ENCODE results near the gene ELL2. TPM values are rescaled to one million over a fixed set of nuclear protein-coding genes. Genes with fewer than 3 reads are reported as not detected.
A peak's percentile ranks its signal among the peaks of the same experiment; 100 is the strongest.

ELL2 gene
- total RNA-seq, 1 donor from 2014 or later: 76.3 TPM

DNA sequence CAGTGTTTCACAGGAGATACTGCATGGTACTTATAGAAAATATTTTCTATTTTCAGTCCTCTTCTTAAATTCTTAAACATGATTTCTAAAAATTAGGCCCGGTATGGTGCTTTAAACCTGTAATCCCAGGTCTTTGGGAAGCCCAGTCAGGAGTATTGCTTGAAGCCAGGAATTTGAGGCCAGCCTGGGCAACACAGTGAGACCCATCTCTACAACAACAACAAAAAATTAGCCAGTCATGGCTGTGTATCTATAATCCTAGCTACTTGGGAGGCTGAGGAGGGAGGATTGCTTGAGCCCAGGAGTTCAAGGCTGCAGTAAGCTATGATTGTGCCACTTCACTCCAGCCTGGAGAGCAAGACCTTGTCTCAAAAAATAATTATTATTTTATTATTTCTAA lies 23.3 kb downstream of the ELL2 start:
- no peaks in the 10 kb centered on the region for H3K27me3 ChIP-seq (ENCODE audit: control insufficient read depth, insufficient read depth, low read length)
- TF ChIP-seq, protein P1, sequence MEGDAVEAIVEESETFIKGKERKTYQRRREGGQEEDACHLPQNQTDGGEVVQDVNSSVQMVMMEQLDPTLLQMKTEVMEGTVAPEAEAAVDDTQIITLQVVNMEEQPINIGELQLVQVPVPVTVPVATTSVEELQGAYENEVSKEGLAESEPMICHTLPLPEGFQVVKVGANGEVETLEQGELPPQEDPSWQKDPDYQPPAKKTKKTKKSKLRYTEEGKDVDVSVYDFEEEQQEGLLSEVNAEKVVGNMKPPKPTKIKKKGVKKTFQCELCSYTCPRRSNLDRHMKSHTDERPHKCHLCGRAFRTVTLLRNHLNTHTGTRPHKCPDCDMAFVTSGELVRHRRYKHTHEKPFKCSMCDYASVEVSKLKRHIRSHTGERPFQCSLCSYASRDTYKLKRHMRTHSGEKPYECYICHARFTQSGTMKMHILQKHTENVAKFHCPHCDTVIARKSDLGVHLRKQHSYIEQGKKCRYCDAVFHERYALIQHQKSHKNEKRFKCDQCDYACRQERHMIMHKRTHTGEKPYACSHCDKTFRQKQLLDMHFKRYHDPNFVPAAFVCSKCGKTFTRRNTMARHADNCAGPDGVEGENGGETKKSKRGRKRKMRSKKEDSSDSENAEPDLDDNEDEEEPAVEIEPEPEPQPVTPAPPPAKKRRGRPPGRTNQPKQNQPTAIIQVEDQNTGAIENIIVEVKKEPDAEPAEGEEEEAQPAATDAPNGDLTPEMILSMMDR (IDR thresholded peaks at IDR 0.05; ENCODE audit: insufficient read depth, low read length, severe bottlenecking): no peak
- FAIRE-seq: no peak
- H3K36me3 ChIP-seq (ENCODE audit: control insufficient read depth, insufficient read depth, low read length): peaks cover 4% of the 10 kb centered on the region
- DNase-seq (ENCODE audit: low read depth): no peak
- H3K4me3 ChIP-seq (ENCODE audit: low read depth, low read length): no peak overlapping the region

DNA sequence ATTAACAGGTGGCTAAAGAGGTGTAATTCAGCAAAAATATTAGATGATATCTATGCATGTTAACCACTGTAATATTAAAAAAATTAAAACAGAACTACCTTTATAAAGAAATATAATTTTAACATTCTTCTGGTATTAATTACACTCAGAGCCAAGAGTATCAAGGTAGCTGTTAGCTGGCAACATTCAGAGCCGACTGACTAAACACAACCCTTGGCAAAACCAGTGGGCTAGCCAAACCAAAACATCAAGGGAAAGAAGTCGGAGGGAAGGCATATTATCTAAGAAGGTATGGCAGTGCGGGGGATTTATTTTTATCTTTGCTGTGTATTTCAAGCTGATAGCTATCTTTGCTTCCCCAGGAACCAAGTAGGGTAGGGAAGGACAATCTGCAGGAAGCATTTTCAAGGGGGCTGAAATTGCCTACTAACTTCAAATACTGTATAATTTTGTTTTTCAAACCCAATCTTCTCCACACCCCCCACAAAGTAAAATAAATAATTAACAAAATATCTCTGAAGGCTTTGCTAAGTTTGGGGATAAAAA lies 24.0 kb downstream of the ELL2 start:
- DNase-seq (ENCODE audit: low read depth): no peak
- FAIRE-seq: no peak
- peaks cover 4% of the 10 kb centered on the region for H3K36me3 ChIP-seq (ENCODE audit: control insufficient read depth, insufficient read depth, low read length)
- no peaks in the 10 kb centered on the region for H3K27me3 ChIP-seq (ENCODE audit: control insufficient read depth, insufficient read depth, low read length)
- TF ChIP-seq, protein P1 (IDR thresholded peaks at IDR 0.05; ENCODE audit: insufficient read depth, low read length, severe bottlenecking): no peak
- no peak overlapping the region for H3K4me3 ChIP-seq (ENCODE audit: low read depth, low read length)

DNA sequence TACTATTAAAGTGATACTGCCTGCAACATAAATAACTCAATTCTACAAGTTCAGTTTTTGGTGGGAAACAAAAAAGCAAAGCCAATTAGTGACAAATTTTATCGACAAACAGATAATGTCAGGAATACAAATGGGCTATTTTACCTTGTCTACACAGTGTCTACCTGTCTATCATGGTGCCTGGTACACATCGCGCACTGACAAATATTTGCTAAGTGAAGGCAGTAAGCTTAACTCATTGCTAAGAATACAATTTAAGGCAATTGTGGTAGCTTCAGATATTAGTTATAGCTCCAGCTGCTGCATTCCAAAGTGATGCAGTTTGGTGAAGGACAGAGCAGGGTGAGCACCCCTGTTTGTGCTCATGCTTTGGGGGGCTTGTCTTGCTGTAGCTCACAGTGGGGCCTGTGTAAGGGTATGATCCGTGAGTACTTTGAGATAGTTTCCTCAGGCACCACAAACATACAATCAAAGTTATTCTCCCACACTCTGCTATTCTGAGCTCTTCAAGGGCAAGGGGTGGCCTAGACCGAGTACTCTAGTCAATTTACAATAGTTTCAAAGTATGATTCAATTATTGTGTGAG lies 24.7 kb downstream of the ELL2 start:
- peaks cover 4% of the 10 kb centered on the region for H3K36me3 ChIP-seq (ENCODE audit: control insufficient read depth, insufficient read depth, low read length)
- TF ChIP-seq, protein P1 (IDR thresholded peaks at IDR 0.05; ENCODE audit: insufficient read depth, low read length, severe bottlenecking): no peak
- FAIRE-seq (no peak), DNase-seq (ENCODE audit: low read depth) (no peak)
- no peak overlapping the region for H3K4me3 ChIP-seq (ENCODE audit: low read depth, low read length)
- H3K27me3 ChIP-seq (ENCODE audit: control insufficient read depth, insufficient read depth, low read length): no peaks in the 10 kb centered on the region

DNA sequence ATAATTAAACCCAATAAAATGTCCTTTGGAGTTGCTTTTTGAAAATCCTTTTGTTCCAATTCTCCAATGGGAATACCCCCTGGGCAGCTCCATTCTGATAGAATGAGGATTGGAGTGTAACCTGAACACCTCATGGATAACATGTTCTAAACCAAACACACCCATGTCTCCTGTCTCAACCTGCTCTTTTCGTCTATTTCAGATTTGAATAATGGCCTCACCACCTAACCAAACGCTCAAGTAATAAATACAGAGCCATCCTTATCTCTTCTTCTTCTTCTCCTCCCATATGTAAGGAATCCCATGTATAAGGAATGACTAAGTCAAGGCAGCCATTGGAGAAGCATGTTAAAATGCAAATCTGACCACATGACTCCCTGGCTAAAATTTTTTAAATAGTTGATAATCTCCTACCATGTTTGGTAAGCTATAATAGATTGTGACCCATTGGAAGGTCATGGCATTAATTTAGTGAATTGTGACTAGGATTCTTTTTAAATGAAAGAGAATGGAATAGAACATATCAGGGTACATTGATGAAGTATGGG lies 26.0 kb downstream of the ELL2 start:
- DNase-seq (ENCODE audit: low read depth): peak; percentile 86
- no peak for FAIRE-seq
- H3K36me3 ChIP-seq (ENCODE audit: control insufficient read depth, insufficient read depth, low read length): peaks cover 4% of the 10 kb centered on the region
- no peak overlapping the region for H3K4me3 ChIP-seq (ENCODE audit: low read depth, low read length)
- TF ChIP-seq, protein P1 (IDR thresholded peaks at IDR 0.05; ENCODE audit: insufficient read depth, low read length, severe bottlenecking): no peak
- no peaks in the 10 kb centered on the region for H3K27me3 ChIP-seq (ENCODE audit: control insufficient read depth, insufficient read depth, low read length)

DNA sequence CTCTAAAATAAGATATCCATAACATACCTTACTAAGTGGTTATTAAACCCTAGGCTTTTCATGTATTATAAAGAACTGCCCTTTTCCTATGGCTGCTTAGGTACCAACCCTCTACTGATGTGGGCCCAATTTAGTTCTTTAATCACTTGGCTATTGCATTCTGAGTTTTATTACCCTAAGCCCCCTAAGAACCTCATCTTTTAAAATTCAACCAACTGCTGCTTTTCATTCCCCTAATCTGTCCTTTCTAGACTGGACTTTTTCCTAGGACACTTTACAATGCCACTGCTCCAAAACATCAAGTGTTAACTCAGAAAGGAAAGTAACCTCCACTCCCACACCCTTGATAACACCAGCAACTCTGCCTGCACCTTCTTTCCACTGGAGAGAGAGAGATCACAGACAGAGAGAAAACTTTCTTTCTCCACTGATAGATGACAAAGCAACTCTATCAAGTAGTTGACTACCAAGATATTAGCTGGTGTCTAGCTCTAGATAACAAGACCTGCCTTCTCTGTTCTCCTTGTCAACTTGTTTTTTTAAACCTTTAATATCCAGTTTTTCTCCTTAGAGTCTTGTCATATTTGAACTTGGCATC lies 27.3 kb downstream of the ELL2 start:
- DNase-seq (ENCODE audit: low read depth) (no peak), FAIRE-seq (no peak)
- H3K4me3 ChIP-seq (ENCODE audit: low read depth, low read length): no peak overlapping the region
- no peaks in the 10 kb centered on the region for H3K27me3 ChIP-seq (ENCODE audit: control insufficient read depth, insufficient read depth, low read length)
- TF ChIP-seq, protein P1 (IDR thresholded peaks at IDR 0.05; ENCODE audit: insufficient read depth, low read length, severe bottlenecking): no peak
- H3K36me3 ChIP-seq (ENCODE audit: control insufficient read depth, insufficient read depth, low read length): peaks cover 4% of the 10 kb centered on the region
